Left forelimb (tissue), 1 donor: ENCODE data around the gene PRR20D.
"Not testable (repeated sequence)": the region's sequence is repeated elsewhere in the genome, so short reads cannot be mapped to it uniquely, and the experiment has no call there.

Experiments used
- DNase-seq: peaks from one replicate; pipeline ENCODE4 v3.0.0-alpha.2; 2018; ENCODE audit warnings: low spot score

PRR20D gene

DNA sequence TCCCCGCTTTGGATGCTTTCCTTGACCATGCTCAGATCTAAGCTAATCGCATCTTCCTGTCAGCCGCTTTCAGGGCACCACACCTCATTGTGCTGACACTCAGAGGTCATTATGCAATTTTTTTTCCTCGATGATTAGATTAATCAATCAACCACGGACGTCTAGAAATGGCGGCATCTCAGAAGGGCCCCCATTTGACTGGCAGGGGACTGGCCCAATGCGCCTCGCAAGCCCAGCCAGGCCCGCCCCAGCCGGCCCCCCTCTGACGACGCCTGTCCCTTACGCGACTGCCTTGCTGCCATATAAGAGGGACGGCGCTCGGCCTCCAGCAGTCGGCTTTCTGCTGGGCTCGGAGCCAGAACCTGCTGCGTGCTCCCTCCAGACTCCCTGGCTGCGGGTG is at the start of gene PRR20D:
Gene PRR20D, plus strand, starts transcription at position 301 of the 400 bp plus-strand sequence. CDS start 387 bp downstream, outside the sequence.
- DNase-seq, result not testable (repeated sequence)

GRCh38 chr13:57114945-57115344 is 45.5 kb upstream of the PRR20D start:
- no peak for DNase-seq

- DNase-seq, result peak; percentile 73
These were observed 36.8 kb upstream of the PRR20D start for GRCh38 chr13:57123681-57124080.

DNA sequence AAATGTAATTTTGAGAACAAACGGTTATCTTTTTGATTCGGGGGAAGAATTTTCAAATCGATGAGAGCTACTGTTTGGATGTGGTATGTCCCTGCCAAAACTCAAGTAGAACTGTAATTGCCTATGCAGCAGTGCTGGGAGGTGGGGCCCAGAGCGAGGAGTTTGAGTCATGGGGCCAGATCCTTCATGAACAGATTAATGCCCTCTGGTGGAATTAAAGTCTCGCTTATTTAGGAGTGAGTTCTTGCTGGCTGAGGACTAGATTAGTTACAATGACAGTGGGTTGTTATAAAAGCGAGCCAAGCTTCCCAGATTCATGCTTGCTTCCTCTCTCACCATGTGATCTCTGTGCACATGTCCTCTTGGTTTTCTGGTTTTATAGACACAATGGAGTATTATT is 31.5 kb upstream of the PRR20D start:
- no peak for DNase-seq

DNA sequence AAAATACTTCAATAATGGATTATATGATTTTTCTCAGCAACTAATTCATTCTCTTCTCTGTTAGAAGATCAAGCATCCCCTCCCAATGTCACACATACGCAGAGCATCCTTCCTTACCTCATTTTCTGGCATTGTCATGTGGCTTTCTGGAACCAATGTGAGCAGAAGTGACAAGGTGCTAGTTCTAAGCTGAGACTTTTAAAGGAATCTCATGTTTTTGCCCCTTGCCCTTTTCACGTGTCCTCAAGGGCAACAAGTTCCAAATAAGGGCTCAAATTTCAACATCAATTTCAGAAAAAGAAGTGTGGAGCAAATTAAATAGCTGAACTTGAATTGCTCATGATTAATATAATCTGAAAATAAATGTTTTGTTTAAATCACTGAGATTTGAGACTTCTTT is 24.3 kb upstream of the PRR20D start:
- no peak for DNase-seq

- DNase-seq, result no peak
These were observed 22.8 kb upstream of the PRR20D start for GRCh38 chr13:57137585-57137984.

- no peak for DNase-seq
These were observed 21.4 kb upstream of the PRR20D start for GRCh38 chr13:57138988-57139387.

DNA sequence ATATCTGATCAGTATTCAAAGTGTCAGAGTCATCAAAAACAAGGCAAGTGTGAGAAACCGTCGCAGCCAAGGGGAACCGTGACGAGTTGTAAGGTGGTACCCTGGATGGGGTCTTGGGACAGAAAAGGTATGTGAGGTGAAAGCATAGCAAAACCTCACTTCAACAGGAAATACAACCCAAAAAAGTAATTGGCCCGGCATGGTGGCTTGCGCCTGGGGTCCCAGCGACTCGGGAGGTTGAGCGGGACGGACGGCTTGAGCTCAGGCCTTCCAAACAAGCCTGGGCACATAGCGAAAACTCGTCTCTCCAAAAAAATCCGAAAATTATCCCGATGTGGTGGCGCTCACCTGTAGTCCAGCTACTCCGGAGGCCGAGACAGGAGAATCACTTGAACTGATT is 20.7 kb upstream of the PRR20D start:
- DNase-seq, result not testable (repeated sequence)

DNA sequence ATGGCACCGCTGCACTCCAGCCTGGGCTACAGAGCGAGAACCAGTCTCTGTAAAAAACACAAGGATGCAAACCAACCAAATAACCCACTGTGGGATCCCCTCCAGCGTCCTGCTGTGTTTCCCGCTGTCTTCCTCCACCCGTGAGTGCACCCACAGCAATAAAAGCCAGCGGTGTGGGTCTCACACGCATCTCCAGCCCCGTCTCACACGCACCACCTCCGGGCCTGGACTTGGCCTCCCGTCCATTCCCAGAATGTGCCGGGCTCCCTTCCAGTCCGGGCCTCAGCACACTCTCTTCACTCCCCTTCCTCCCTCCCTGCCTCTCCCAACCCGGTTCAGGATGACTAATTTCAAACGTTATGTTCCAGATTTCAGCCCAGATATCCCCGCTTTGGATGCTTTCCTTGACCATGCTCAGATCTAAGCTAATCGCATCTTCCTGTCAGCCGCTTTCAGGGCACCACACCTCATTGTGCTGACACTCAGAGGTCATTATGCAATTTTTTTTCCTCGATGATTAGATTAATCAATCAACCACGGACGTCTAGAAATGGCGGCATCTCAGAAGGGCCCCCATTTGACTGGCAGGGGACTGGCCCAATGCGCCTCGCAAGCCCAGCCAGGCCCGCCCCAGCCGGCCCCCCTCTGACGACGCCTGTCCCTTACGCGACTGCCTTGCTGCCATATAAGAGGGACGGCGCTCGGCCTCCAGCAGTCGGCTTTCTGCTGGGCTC is 20.0 kb upstream of the PRR20D start, which contains the start of gene PRR20A:
Gene PRR20A, plus strand, starts transcription at position 684 of the 734 bp plus-strand sequence. CDS start 387 bp downstream, outside the sequence.
- not testable (repeated sequence) for DNase-seq

- not testable (repeated sequence) for DNase-seq
These were observed 13.2 kb upstream of the PRR20D start, which contains the start of gene PRR20B for GRCh38 chr13:57147188-57147587. TSS of gene PRR20B (plus strand) at chr13:57147488. CDS start at chr13:57147875, 387 bp downstream.

DNA sequence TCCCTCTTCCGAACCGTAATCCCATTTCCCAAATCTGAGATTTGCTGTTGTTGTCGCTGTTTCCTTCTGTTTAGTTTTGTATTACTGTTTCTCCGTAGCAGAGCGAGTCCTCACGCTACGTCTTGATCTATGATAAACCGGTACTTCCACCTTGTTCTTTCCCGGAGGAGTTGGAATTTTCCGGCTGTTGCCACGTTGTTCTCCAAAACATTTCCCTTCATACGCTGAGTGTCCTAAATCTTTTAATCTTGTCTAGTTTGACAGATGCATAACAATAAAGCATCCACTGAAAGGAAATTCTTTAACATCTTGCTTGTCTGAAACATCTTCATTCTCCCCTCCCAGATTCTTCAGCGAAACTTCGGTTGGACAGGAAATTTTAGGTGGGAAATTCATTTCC is 12.3 kb upstream of the PRR20D start:
- DNase-seq, result not testable (repeated sequence)

GRCh38 chr13:57153761-57154160 is 6.7 kb upstream of the PRR20D start, which contains the start of gene PRR20C:
TSS of gene PRR20C (plus strand) at chr13:57154061. CDS start at chr13:57154448, 387 bp downstream.
- not testable (repeated sequence) for DNase-seq

DNA sequence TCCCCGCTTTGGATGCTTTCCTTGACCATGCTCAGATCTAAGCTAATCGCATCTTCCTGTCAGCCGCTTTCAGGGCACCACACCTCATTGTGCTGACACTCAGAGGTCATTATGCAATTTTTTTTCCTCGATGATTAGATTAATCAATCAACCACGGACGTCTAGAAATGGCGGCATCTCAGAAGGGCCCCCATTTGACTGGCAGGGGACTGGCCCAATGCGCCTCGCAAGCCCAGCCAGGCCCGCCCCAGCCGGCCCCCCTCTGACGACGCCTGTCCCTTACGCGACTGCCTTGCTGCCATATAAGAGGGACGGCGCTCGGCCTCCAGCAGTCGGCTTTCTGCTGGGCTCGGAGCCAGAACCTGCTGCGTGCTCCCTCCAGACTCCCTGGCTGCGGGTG is 6.5 kb downstream of the PRR20D start, which contains the start of gene PRR20E:
Gene PRR20E, plus strand, starts transcription at position 301 of the 400 bp plus-strand sequence. CDS start 387 bp downstream, outside the sequence.
- not testable (repeated sequence) for DNase-seq

DNA sequence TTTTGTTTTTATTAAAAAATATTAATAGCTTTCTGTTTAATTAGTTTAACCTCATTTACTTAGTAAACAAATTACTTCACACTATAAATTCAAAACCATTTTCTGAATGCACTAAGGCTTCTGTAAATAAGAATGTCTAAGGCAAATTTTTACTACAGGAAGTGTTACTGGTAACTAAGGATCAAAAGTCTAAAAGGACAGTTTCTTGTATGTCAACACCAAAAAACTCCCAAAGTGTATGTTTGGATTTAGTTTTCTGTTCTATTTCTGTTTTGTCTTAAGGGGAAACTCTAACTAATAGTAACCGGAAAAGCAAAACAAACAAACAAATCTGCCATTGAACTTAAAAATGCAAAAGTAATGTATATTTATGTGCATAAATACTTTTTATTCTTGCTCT is 31.2 kb downstream of the PRR20D start:
- no peak for DNase-seq

DNA sequence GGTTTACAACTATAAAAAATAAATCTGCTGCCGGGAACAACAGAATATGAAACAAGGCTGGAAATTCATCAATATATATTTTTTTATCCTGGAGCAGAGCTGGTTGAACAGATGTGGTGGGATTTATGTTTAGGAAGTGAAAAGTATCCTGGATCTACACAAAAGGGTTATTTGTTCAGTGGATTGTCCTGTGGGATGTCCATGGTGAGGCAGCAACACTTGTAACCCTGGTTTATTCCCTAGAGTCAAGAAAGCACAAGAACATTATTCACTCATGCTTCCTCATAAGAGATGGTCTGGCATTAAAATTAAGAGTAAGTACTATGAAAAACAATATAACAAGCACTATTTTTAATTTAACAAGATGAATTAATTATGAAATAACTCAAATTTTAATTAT is 52.6 kb downstream of the PRR20D start:
- no peak for DNase-seq
